RWPE1 (cell line): Measurements from ENCODE around the gene NDUFA5.

Experiments used
- CTCF ChIA-PET: fragments of 350-600 bp; sonication (Branson Sonifier 250); formaldehyde crosslinking; extraction: SDS; loops from one replicate; lab custom pipeline; 2021; lab: Yijun Ruan, JAX
- POLR2A ChIA-PET: fragments of 400-600 bp; formaldehyde crosslinking; extraction: SDS; loops from one replicate; lab custom pipeline; 2020; ENCODE audit warnings: antibody characterized with exemption; ENCODE audit not compliant: low non-redundant PET; lab: Yijun Ruan, JAX
- DNase-seq: peaks from one replicate; pipeline ENCODE4 v3.0.0; 2012; ENCODE audit warnings: low spot score
- H3K27ac ChIP-seq: fragments of 450-650 bp; 2 replicates; pipeline ENCODE4 v1.5.1; 2017
- TF ChIP-seq, protein P1 (sequence below): fragments of 450-650 bp; conservative IDR thresholded peaks from 2 replicates; pipeline ENCODE4 v1.5.1; 2017; ENCODE audit warnings: low read depth, mild to moderate bottlenecking

The NDUFA5 gene

GRCh38 chr7:123557398-123558288 lies at the start of gene NDUFA5:
TSS of gene NDUFA5 (minus strand) at chr7:123557818. CDS start at chr7:123557795, 23 bp downstream.
- TF ChIP-seq, protein P1, sequence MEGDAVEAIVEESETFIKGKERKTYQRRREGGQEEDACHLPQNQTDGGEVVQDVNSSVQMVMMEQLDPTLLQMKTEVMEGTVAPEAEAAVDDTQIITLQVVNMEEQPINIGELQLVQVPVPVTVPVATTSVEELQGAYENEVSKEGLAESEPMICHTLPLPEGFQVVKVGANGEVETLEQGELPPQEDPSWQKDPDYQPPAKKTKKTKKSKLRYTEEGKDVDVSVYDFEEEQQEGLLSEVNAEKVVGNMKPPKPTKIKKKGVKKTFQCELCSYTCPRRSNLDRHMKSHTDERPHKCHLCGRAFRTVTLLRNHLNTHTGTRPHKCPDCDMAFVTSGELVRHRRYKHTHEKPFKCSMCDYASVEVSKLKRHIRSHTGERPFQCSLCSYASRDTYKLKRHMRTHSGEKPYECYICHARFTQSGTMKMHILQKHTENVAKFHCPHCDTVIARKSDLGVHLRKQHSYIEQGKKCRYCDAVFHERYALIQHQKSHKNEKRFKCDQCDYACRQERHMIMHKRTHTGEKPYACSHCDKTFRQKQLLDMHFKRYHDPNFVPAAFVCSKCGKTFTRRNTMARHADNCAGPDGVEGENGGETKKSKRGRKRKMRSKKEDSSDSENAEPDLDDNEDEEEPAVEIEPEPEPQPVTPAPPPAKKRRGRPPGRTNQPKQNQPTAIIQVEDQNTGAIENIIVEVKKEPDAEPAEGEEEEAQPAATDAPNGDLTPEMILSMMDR = no peak
- peak within 1 kb of the TSS; percentile 85 for H3K27ac ChIP-seq
- ChIA-PET POLR2A (interaction anchor here (0.6 kb wide), 2 partner anchors 174 to 372 kb away, joined by 3 to 6 read pairs; no protein-coding TSS in a partner anchor), CTCF (interaction anchor here (0.5 to 0.7 kb wide), 3 partner anchors 37 to 298 kb away, joined by 3 to 4 read pairs (median 3); no protein-coding TSS in a partner anchor)
- DNase-seq = peak; percentile 95

- no peak for DNase-seq
- H3K27ac ChIP-seq = no peak overlapping the region
- CTCF ChIA-PET = no interaction called here
- TF ChIP-seq, protein P1 = no peak
- POLR2A ChIA-PET = no interaction called here
Observed at GRCh38 chr7:123604739-123605138, 47.1 kb upstream of the NDUFA5 start.

- H3K27ac ChIP-seq = no peak overlapping the region
- TF ChIP-seq, protein P1 = no peak
- ChIA-PET CTCF (interaction anchor here (1.1 kb wide), 1 partner anchor 22 kb away, joined by 3 read pairs; no protein-coding TSS in a partner anchor), POLR2A (no interaction called here)
- no peak for DNase-seq
Observed at GRCh38 chr7:123602648-123603047, 45.0 kb upstream of the NDUFA5 start.

DNA sequence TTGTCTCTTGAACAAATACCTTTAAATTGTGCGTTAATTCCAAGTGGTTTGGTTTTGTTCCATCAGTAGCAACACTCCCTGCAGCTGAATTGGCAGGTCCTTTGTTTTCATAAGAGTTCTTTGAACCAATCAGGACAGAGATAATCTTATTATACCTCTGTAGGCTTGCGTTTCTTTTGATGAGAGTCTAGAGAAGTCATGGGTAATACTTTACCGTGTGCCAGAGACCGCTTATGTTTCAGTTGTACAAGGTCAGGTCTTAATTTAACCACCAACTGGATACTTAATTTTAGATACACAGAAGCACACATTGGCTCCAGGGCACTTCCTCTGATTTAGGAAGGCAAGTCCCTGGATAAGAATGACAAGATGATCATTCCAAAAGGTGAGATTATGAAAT lies 43.9 kb upstream of the NDUFA5 start, which contains the start of gene ASB15:
ASB15 (plus strand) TSS at position 292 of the 400 bp plus-strand sequence. CDS start 12,682 bp downstream, outside the sequence.
- no peak for DNase-seq
- POLR2A ChIA-PET = no interaction called here
- TF ChIP-seq, protein P1 = no peak

GRCh38 chr7:123600876-123601275 lies 43.3 kb upstream of the NDUFA5 start:
- no peak for DNase-seq
- H3K27ac ChIP-seq = no peak overlapping the region
- TF ChIP-seq, protein P1 = no peak
- POLR2A ChIA-PET = no interaction called here
- CTCF ChIA-PET = no interaction called here

More for the DNA sequence above, 43.9 kb upstream of the NDUFA5 start, which contains the start of gene ASB15:
- no peak within 1 kb of the TSS for H3K27ac ChIP-seq
- CTCF ChIA-PET = no interaction called here

GRCh38 chr7:123599766-123600165 lies 42.1 kb upstream of the NDUFA5 start:
- TF ChIP-seq, protein P1 = no peak
- POLR2A ChIA-PET = no interaction called here
- DNase-seq = no peak
- H3K27ac ChIP-seq = no peak overlapping the region
- CTCF ChIA-PET = no interaction called here
